ENCODE measurements around the gene ISYNA1. TPM values are rescaled to one million over a fixed set of nuclear protein-coding genes. Genes with fewer than 3 reads are reported as not detected.
A peak's percentile ranks its signal among the peaks of the same experiment; 100 is the strongest.

The ISYNA1 gene
- total RNA-seq, 1 donor from 2014 or later: 81.7 TPM

DNA sequence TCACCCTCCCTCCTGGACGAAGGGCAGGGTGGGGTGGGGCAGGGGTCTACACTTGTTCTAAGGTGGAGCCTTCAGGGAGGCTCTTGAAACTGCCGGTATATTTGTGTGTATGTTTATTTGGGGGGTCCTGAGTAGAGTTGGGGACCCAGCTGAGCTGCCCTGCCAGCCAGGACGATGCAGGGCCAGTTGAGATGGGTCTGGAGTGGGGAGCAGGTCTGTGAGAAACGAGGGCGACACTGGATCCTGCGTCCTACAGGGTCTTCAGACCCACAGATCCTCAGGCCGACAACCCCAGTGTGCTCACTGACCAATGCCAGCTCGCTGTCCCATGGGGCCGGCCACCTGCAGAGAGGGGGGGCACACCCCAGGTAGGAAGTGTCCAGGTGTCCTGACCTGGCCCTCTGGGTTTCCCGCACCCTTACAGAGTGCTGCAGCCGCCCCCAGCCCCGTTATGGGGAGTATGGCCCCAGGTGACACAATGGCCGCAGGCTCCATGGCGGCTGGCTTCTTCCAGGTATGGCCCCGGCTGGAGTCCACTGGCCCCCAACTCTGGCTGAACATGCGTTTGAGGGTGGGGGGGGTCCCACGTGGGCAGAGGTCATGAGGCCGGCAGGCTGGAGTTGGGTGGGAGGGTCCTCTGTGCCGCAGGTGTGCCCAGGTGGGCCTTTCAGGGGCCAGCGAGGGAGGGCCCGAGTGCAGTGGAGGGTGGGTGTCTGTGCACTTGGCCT, 7.4 kb downstream of the ISYNA1 start:
- H4K20me1 ChIP-seq (ENCODE audit: low read depth): peaks cover 24% of the 10 kb centered on the region
- H3K9ac ChIP-seq: no peak overlapping the region
- peaks cover 10% of the 10 kb centered on the region for H3K27me3 Mint-ChIP-seq (ENCODE audit: insufficient read depth, low read depth)
- H3F3A ChIP-seq (ENCODE audit: low read depth): peaks cover 56% of the 10 kb centered on the region
- no peaks in the 10 kb centered on the region for H3K36me3 Mint-ChIP-seq
- H3K27me3 ChIP-seq: no peaks in the 10 kb centered on the region
- H3K4me3 Mint-ChIP-seq: peak overlapping the region; percentile 76
- no peaks in the 10 kb centered on the region for H3K36me3 ChIP-seq
- TF ChIP-seq EZH2phosphoT487 (IDR thresholded peaks at IDR 0.05) (no peak), EZH2 (IDR thresholded peaks at IDR 0.05) (no peak)
- TF ChIP-seq, protein P1, sequence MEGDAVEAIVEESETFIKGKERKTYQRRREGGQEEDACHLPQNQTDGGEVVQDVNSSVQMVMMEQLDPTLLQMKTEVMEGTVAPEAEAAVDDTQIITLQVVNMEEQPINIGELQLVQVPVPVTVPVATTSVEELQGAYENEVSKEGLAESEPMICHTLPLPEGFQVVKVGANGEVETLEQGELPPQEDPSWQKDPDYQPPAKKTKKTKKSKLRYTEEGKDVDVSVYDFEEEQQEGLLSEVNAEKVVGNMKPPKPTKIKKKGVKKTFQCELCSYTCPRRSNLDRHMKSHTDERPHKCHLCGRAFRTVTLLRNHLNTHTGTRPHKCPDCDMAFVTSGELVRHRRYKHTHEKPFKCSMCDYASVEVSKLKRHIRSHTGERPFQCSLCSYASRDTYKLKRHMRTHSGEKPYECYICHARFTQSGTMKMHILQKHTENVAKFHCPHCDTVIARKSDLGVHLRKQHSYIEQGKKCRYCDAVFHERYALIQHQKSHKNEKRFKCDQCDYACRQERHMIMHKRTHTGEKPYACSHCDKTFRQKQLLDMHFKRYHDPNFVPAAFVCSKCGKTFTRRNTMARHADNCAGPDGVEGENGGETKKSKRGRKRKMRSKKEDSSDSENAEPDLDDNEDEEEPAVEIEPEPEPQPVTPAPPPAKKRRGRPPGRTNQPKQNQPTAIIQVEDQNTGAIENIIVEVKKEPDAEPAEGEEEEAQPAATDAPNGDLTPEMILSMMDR (IDR thresholded peaks at IDR 0.05): no peak
- H2AFZ ChIP-seq (replicated peaks): no peak overlapping the region
- peaks cover 46% of the 10 kb centered on the region for H3K4me1 ChIP-seq
- no peak overlapping the region for H3K4me3 ChIP-seq
- no peak overlapping the region for H3K4me2 ChIP-seq
- no peak for DNase-seq (ENCODE audit: low spot score)
- H3K9me3 ChIP-seq (ENCODE audit: low read depth): no peaks in the 10 kb centered on the region
- H3K79me2 ChIP-seq (ENCODE audit: low read depth): peaks cover 6% of the 10 kb centered on the region
- H3K4me1 Mint-ChIP-seq: peaks cover 32% of the 10 kb centered on the region
- no peaks in the 10 kb centered on the region for H3K9me3 Mint-ChIP-seq
- peak overlapping the region; percentile 91 for H3K27ac Mint-ChIP-seq
- H3K27ac ChIP-seq: no peak overlapping the region

DNA sequence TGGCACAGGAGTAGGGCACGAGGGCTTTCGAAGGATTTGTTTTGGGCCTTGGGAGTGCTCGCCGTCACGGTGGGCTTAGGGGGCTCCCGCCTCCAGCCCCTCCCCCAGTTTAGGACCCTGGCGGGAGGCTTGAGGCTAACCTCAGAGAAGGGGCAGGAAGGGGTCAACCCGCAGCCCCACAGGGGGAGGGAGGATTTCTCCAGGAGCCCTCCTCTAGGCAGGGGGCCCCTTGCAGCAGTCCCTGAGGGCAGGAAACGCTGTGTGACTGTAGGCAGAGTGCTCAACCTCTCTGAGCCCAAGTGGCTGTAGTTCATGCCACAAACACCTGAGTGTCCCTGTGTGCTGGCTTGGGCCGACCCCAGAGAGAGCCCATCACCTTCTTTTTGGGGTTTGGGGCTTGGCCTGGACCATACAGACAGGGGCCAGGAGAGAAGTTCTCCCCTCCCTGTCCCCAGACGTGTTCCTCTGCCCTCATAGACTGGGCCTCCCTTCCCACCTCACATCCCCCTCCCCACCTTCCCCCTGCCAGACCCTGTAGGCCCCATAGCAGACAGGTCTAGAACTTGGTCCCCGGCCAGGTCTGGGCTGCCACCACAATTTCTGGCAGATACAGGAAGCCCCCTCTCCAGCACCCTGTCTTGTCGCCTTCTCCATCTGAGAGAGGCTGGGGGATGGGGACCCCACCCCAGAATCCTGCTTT, 8.1 kb downstream of the ISYNA1 start:
- H3K4me3 Mint-ChIP-seq: peak overlapping the region; percentile 76
- H4K20me1 ChIP-seq (ENCODE audit: low read depth): peaks cover 17% of the 10 kb centered on the region
- peaks cover 53% of the 10 kb centered on the region for H3F3A ChIP-seq (ENCODE audit: low read depth)
- H3K9me3 Mint-ChIP-seq: no peaks in the 10 kb centered on the region
- H3K36me3 Mint-ChIP-seq: no peaks in the 10 kb centered on the region
- peaks cover 47% of the 10 kb centered on the region for H3K4me1 ChIP-seq
- TF ChIP-seq EZH2 (IDR thresholded peaks at IDR 0.05) (no peak), EZH2phosphoT487 (IDR thresholded peaks at IDR 0.05) (no peak)
- TF ChIP-seq, protein P1 (IDR thresholded peaks at IDR 0.05): no peak
- peaks cover 31% of the 10 kb centered on the region for H3K4me1 Mint-ChIP-seq
- peaks cover 6% of the 10 kb centered on the region for H3K79me2 ChIP-seq (ENCODE audit: low read depth)
- peak overlapping the region; percentile 65 for H3K4me3 ChIP-seq
- H3K27me3 Mint-ChIP-seq (ENCODE audit: insufficient read depth, low read depth): peaks cover 10% of the 10 kb centered on the region
- peak overlapping the region; percentile 69 for H3K27ac Mint-ChIP-seq
- no peaks in the 10 kb centered on the region for H3K9me3 ChIP-seq (ENCODE audit: low read depth)
- DNase-seq (ENCODE audit: low spot score): no peak
- H3K27ac ChIP-seq: peak overlapping the region; percentile 50
- no peak overlapping the region for H3K9ac ChIP-seq
- H3K36me3 ChIP-seq: no peaks in the 10 kb centered on the region
- peak overlapping the region; percentile 88 for H3K4me2 ChIP-seq
- no peaks in the 10 kb centered on the region for H3K27me3 ChIP-seq
- H2AFZ ChIP-seq (replicated peaks): no peak overlapping the region

DNA sequence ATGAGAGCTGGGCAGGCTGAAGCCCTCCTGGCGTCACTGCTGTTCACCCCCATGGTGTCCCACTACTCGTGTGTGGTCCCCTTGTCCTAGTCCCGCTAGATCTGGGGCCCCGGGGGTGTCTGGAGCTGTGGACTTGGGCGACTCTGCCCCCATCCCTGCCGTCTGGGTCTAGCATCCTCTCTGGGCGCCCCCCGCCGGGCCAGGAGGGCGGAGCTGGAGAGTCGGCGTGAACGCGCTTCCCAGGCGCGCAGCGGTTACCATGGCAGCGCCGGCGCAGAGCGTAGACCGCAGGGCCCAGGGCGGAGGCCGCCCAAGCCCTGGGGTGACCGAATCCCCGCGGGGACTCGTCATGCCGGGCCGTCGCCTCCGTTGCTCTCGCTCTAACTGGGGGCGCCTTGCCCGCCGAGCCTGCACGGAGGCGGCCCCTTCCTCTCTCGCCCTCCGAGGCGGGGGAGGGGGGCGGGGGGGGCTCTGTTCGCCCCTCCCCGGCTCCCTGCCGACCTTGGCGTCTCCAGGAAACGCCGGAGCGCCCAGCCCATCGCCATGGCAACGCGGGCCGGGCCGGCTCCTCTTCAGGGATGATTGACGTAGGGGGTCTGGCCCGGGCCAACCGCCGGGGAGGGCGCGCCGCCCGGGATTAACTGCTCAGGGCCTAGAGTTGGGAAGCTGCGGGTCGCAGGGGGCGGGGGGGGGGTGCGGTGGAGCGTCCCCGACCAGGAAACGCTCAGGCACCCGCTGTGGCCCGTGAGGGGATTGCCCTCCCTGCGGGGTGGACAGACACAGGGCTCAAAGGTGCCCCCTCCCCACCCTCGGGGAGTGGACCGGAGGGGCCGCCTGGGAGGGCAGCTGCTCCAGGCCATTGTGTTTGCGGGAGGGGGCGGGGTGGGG, 8.9 kb downstream of the ISYNA1 start:
- H3K4me1 Mint-ChIP-seq: peaks cover 30% of the 10 kb centered on the region
- Histone ChIP-seq H3K36me3 (no peaks in the 10 kb centered on the region), H2AFZ (replicated peaks) (no peak overlapping the region), H3K9me3 (ENCODE audit: low read depth) (no peaks in the 10 kb centered on the region), H4K20me1 (ENCODE audit: low read depth) (peaks cover 17% of the 10 kb centered on the region), H3K4me2 (peak overlapping the region; percentile 88), H3K9ac (no peak overlapping the region), H3K4me1 (peaks cover 52% of the 10 kb centered on the region), H3K27me3 (no peaks in the 10 kb centered on the region), H3K27ac (peak overlapping the region; percentile 50), H3K79me2 (ENCODE audit: low read depth) (peaks cover 1% of the 10 kb centered on the region), H3F3A (ENCODE audit: low read depth) (peaks cover 45% of the 10 kb centered on the region), H3K4me3 (peak overlapping the region; percentile 65)
- no peak overlapping the region for H3K27ac Mint-ChIP-seq
- DNase-seq (ENCODE audit: low spot score): peak; percentile 98
- no peaks in the 10 kb centered on the region for H3K36me3 Mint-ChIP-seq
- no peak for TF ChIP-seq EZH2phosphoT487 (IDR thresholded peaks at IDR 0.05)
- TF ChIP-seq, protein P1 (IDR thresholded peaks at IDR 0.05): no peak
- no peak for TF ChIP-seq EZH2 (IDR thresholded peaks at IDR 0.05)
- no peak overlapping the region for H3K4me3 Mint-ChIP-seq
- H3K9me3 Mint-ChIP-seq: no peaks in the 10 kb centered on the region
- H3K27me3 Mint-ChIP-seq (ENCODE audit: insufficient read depth, low read depth): peaks cover 6% of the 10 kb centered on the region
